Left ventricle myocardium inferior (tissue), 1 donor: ENCODE data around the gene NCEH1. TPM values are rescaled to one million over a fixed set of nuclear protein-coding genes. Genes with fewer than 3 reads are reported as not detected.
"Not testable (repeated sequence)": the region's sequence is repeated elsewhere in the genome, so short reads cannot be mapped to it uniquely, and the experiment has no call there.

Source experiments
- DNase-seq: peaks from one replicate; pipeline ENCODE4 v3.0.0-alpha.2; 2020
- H3K27ac ChIP-seq: fragments of 200-600 bp; replicated peaks from 2 replicates; pipeline ENCODE4 v1.8.0; 2021
- H3K27me3 ChIP-seq: fragments of 200-600 bp; 2 replicates; pipeline ENCODE4 v1.8.0; 2021; ENCODE audit warnings: low read depth
- H3K36me3 ChIP-seq: fragments of 200-600 bp; 2 replicates; pipeline ENCODE4 v1.8.0; 2021
- H3K4me1 ChIP-seq: fragments of 200-600 bp; 2 replicates; pipeline ENCODE4 v1.8.0; 2021
- H3K4me3 ChIP-seq: fragments of 200-600 bp; 2 replicates; pipeline ENCODE4 v1.8.0; 2021; ENCODE audit warnings: mild to moderate bottlenecking, moderate library complexity
- H3K9me3 ChIP-seq: fragments of 200-600 bp; replicated peaks from 2 replicates; pipeline ENCODE4 v1.8.0; 2021
- intact Hi-C: fragments of 100-400 bp; cut with micrococcal nuclease; formaldehyde crosslinking; loops from one replicate; pipeline ENCODE4 v1.11.0; 2022
- total RNA-seq: library from RNA; stranded (reverse); fragmentation: NEBNext Ultra II Directional; extraction: Animal tissue kit (Norgen Biotek cat#: 25700); gene quantifications from one replicate; pipeline ENCODE4 v1.2.1, GENCODE V29; 2021
- TF ChIP-seq, protein P1 (sequence below): fragments of 200-600 bp; IDR thresholded peaks from 2 replicates; pipeline ENCODE4 v1.8.0; 2021; ENCODE audit warnings: antibody characterized with exemption, mild to moderate bottlenecking, borderline replicate concordance
- donor health status: DM: no; HTN: yes; CAD: no; lungs with severe emphysema.

NCEH1 gene
- total RNA-seq, 1 donor from 2014 or later = 58.6 TPM

DNA sequence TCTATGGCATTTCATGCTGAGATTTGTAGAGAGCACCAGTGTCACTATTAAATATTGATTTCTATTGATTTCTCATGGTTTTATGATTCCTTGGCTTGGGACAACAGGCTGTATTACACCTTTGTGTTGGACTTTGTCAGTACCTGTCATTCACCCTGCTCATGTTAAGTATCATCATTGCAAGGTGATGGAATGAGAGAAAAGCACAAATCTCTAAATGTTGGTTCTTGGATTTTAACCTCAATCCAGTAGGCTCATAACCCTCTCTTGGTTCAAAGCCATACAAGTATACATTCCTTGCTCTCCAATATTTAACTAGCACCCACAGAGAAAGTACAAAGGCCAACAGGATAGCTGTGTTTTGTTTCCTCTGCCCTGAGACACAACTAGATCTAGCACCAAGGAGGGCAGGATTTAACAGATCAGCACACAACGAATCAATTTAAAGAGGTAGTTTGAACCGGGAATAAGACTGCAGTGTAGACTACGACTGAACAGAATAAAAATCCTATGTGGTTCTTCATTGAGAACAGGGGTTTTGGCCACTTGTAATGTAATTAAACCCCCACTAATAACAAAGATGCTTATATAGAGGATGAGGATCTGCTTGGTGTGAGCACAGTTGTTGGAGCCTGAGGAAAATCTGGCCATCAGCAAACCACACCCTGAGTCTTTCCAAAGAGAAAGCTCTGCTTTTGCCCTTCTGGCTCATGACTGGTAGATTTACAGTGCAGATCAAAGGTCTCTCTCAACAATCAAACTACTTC, 109.6 kb downstream of the NCEH1 start:
- intact Hi-C loops = no loop called here
- TF ChIP-seq, protein P1, sequence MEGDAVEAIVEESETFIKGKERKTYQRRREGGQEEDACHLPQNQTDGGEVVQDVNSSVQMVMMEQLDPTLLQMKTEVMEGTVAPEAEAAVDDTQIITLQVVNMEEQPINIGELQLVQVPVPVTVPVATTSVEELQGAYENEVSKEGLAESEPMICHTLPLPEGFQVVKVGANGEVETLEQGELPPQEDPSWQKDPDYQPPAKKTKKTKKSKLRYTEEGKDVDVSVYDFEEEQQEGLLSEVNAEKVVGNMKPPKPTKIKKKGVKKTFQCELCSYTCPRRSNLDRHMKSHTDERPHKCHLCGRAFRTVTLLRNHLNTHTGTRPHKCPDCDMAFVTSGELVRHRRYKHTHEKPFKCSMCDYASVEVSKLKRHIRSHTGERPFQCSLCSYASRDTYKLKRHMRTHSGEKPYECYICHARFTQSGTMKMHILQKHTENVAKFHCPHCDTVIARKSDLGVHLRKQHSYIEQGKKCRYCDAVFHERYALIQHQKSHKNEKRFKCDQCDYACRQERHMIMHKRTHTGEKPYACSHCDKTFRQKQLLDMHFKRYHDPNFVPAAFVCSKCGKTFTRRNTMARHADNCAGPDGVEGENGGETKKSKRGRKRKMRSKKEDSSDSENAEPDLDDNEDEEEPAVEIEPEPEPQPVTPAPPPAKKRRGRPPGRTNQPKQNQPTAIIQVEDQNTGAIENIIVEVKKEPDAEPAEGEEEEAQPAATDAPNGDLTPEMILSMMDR = no peak
- Histone ChIP-seq H3K27ac (no peak overlapping the region), H3K4me1 (peaks cover 3% of the 10 kb centered on the region), H3K4me3 (no peak overlapping the region), H3K9me3 (no peaks in the 10 kb centered on the region), H3K36me3 (no peaks in the 10 kb centered on the region), H3K27me3 (no peaks in the 10 kb centered on the region)
- no peak for DNase-seq

DNA sequence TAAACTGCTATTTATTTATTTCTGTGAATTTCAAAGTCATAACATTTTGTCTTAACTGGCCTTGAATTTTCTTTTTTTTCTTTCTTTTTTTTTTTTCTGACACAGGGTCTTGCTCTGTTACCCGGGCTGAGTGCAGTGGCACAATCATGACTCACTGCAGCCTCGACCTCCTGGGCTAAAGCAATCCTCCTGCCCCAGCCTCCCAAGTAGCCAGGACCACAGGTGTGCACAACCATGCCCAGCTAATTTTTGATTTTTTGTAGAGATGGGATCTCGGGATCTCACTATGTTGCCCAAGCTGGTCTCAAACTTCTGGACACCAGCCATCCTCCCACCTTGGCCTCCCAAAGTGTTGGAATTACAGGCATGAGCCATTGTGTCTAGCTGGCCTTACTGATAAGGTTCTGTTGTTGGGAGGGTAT, 110.2 kb downstream of the NCEH1 start:
- Histone ChIP-seq H3K36me3 (no peaks in the 10 kb centered on the region), H3K4me1 (peaks cover 7% of the 10 kb centered on the region), H3K27me3 (no peaks in the 10 kb centered on the region), H3K4me3 (no peak overlapping the region), H3K27ac (no peak overlapping the region), H3K9me3 (no peaks in the 10 kb centered on the region)
- TF ChIP-seq, protein P1 = no peak
- DNase-seq = no peak
- intact Hi-C loops = no loop called here

DNA sequence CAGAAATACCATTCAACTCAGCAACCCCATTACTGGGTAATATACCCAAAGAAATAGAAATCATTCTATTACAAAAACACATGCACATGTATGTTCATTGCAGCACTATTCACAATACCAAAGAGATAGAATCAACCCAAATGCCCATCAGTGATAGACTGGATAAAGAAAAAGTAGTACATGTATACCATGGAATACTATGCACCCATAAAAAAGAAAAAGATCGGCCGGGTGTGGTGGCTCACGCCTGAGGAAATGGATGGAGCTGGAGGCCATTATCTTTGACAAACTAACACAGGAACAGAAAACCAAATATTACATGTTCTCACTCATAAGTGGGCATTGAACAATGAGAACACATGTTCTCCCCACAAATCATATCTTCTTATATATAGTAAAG, 112.0 kb downstream of the NCEH1 start:
- intact Hi-C loops = loop anchor here (5.0 kb wide), 1 partner anchor 112 kb away; no protein-coding TSS in a partner anchor
- Histone ChIP-seq H3K27me3 (no peaks in the 10 kb centered on the region), H3K36me3 (no peaks in the 10 kb centered on the region), H3K9me3 (no peaks in the 10 kb centered on the region), H3K4me3 (no peak overlapping the region), H3K27ac (no peak overlapping the region), H3K4me1 (peaks cover 23% of the 10 kb centered on the region)
- DNase-seq = no peak
- TF ChIP-seq, protein P1 = no peak

DNA sequence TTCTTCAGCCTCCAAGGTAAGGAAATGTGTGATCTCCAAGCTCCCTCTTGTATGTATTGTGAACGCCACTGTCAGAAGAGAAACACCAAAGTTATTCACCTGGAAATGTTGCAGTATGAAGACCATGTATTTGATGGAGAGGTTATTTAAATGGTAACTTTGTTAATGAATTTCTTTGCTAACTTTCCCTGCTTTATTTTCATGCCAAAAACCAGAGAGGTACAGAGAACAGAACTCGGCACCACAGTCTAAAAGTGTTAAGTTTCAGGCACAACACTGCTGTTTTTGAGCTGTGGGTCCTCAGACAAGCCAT, 114.5 kb downstream of the NCEH1 start:
- Histone ChIP-seq H3K27me3 (no peaks in the 10 kb centered on the region), H3K27ac (peak overlapping the region; percentile 91), H3K4me1 (peaks cover 27% of the 10 kb centered on the region), H3K36me3 (no peaks in the 10 kb centered on the region), H3K9me3 (no peaks in the 10 kb centered on the region), H3K4me3 (no peak overlapping the region)
- intact Hi-C loops = loop anchor here (5.0 kb wide), 1 partner anchor 109 kb away; no protein-coding TSS in a partner anchor
- no peak for DNase-seq
- TF ChIP-seq, protein P1 = peak; percentile 22

DNA sequence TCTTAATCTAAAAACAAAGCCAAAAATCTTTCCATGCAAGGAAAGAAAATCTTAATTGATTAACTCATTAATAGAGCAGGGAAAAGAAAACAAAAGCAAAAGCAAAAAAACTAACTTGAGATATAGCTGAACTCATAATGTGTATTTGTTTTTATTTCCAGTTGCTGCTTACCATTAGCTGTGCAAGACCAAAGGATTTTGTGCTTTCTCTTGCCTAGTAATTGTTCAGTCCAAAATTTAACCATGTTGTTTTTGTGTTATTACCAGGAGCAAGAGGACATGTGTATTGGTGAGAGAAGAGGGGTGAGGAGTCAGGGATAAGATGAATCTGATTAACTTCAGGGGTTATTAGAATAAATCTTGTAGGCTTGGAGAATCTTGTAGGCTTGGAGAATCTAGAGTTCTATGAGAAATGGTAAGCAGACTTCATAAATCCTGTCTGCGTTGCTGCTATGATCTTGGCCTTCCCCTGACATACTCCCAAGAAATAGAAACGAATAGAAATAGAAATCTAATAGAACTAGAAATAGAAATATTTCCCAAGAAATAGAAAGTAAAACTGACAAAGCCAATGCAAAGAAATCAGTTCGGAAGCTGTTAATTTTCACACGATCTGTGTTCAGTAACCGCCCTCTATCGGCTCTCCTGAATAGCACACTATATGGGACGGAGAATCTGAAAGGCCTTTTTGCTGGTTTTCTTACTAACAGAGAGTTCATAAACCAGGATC, 115.0 kb downstream of the NCEH1 start:
- H3K9me3 ChIP-seq = no peaks in the 10 kb centered on the region
- no peaks in the 10 kb centered on the region for H3K27me3 ChIP-seq
- DNase-seq = no peak
- H3K4me3 ChIP-seq = peak overlapping the region; percentile 57
- intact Hi-C loops = loop anchor here (5.0 kb wide), 1 partner anchor 109 kb away; no protein-coding TSS in a partner anchor
- peaks cover 27% of the 10 kb centered on the region for H3K4me1 ChIP-seq
- no peaks in the 10 kb centered on the region for H3K36me3 ChIP-seq
- TF ChIP-seq, protein P1 = peak; percentile 87
- peak overlapping the region; percentile 91 for H3K27ac ChIP-seq

DNA sequence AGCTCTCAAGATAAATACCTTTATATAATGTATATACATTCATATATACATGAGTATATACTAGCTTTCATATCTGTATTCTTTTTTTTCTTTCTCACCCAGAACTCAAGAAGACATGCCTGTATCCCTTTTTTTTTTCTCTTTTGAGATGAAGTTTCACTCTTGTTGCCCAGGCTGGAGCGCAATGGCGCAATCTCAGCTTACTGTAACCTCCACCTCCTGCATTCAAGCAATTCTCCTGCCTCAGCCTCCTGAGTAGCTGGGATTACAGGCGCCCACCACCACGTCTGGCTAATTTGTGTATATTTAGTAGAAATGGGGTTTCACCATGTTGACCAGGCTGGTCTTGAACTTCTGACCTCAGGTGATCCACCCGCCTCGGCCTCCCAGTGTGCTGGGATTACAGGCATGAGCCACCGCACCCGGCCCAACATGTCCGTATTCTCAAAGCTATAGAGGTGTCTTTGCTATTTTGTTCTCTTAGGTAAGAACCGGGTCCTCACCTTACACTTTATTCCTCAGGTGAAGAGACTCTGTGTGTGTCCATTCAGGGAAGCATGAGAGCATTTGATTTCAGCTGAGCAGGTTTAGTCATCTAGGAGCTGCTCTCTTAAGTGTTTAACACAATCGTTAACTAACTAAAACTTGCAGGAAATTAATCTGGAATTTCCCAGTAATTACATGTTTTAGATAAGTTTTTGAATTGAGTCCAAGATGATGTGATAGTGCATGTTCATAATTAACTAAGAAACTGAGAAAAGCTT, 115.8 kb downstream of the NCEH1 start:
- not testable (repeated sequence) for H3K9me3 ChIP-seq, DNase-seq, H3K36me3 ChIP-seq, H3K27me3 ChIP-seq
- peaks cover 27% of the 10 kb centered on the region for H3K4me1 ChIP-seq
- H3K27ac ChIP-seq = peak overlapping the region; percentile 91
- intact Hi-C loops = loop anchor here (5.0 kb wide), 2 partner anchors 78 to 108 kb away; no protein-coding TSS in a partner anchor
- peak overlapping the region; percentile 57 for H3K4me3 ChIP-seq
